ENCODE data around the gene RAB27A.
"Not testable (repeated sequence)": the region's sequence is repeated elsewhere in the genome, so short reads cannot be mapped to it uniquely, and the experiment has no call there.

Gene RAB27A

DNA sequence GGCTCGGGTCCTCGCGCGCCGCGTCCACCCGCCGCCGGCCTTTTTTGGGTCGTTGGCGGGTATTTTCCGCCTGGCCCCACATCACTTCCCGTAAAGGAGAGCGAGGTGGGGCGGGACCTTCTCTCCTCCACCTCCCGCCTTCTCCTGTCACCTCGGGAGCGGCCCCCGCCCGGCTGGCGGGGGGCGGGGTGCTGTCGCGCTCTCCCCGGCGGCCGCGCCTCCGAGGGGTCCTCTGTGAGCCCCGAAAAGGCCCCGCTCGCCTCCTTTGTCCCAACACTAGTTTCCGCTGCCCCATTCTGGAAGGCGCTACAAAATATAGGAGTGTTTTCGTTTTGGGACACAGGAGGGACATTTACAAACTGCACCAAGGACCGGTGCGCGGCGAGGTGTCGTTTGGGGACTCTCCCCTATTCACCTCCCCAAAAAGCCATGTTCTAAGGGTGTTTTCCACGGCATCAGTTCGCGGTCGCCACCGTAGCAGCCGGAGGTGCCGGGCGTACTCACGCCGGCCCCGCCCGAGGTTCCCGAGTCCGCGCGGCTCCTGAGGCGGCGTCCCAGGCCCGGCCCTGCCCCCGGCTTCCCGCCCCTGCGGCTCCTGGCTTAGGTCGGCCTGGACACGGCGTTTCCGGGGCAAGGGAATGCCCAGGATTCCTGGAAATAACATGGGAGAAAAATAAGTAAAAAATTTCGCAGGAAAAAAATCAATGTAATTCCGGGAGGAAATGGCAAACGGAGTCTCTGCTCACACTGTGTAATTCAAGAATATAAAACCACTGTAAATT lies at the start of gene RAB27A:
Gene RAB27A, minus strand, starts transcription at position 68 of the 782 bp plus-strand sequence. CDS start 54,879 bp downstream, outside the sequence.
- peak; percentile 66 for DNase-seq (ENCODE audit: low spot score)

DNA sequence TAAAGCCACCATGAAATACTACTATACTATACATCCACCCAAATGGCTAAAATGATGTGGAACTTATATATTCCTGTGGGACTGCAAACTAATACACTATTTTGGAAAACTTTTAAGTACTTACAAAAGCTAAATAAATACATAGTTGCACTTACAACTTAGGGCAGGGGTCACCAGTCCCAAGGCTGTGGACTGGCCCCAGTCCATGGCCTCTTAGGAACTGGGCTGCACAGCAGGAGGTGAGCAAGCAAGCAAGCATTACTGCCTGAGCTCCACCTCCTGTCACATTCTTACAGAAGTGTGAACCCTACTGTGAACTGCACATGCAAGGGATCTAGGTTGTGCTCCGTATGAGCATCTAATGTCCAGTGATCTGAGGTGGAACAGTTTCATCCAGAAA lies 47.5 kb upstream of the RAB27A start:
- no peak for DNase-seq (ENCODE audit: low spot score)

DNA sequence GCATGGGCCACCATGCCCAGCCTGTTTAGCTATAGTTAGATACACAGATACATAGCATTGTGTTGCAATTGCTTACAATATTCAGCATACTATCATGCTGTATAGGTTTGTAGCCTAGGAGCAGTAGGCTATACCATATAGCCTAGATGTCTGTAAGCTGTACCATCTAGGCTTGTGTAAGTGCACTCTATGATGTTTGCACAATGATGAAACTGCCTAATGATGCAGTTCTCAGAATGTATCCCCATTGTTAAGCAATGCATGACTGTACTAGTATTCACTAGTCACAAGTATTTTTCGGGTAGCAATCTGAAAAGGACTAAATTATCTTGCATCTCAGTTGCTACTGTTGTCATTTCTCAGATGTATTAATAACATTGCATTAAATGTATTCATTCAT lies 45.4 kb upstream of the RAB27A start:
- DNase-seq (ENCODE audit: low spot score) = no peak

DNA sequence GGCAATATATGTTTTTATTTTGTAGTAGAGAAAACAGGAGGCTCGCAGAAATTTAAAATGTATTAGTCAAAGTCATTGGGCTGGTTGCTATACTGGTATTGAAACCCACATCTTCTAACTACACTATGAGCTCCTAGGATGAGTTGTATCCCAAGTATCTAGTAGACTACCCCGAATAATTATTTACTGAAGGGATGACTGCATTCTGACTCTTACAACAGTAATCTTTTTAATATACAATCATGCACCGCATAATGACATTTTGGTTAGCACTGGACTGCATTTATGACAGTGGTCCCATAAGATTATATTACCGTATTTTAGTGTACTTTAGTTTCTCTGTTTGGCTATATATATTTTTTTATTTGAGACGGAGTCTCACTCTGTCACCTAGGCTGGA lies 44.8 kb upstream of the RAB27A start:
- DNase-seq (ENCODE audit: low spot score) = no peak

DNA sequence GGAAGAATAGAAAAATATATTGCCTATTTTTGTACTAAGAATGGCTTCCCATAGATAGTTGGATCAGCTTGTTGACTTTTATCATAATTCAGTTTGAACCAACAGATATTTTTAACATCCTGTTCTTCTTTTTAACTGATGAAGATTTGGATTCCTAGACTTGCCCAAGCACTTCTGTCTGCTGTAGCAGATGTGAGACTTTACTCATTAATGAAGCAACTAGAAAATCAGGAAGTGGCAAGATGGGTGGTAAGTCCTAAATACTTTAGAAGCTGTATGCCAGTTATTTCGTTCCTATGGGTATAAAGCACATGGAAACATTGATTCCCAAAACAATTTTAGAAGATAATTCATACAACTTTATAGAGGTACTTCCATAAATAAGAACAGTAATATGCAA lies 37.8 kb upstream of the RAB27A start:
- no peak for DNase-seq (ENCODE audit: low spot score)

DNA sequence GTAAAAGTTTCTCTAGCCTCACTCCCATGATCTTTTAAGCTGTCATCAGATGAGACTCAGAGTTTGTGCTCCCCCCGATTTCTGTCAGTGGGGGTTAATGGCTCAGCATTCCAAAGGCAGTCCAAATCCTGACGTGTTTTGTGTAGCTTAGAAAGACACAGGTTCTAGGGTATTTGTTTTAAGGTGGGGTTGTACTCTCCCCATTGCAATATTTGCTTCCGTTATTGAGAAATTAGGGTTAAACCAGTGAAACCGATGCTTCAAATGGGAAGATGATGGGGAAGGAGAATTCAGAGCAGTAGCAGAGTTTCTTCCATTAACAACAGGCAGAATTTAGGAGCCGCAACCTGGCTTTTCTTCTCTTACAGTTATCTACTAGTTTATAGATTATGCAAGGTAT lies 32.9 kb upstream of the RAB27A start:
- no peak for DNase-seq (ENCODE audit: low spot score)

DNA sequence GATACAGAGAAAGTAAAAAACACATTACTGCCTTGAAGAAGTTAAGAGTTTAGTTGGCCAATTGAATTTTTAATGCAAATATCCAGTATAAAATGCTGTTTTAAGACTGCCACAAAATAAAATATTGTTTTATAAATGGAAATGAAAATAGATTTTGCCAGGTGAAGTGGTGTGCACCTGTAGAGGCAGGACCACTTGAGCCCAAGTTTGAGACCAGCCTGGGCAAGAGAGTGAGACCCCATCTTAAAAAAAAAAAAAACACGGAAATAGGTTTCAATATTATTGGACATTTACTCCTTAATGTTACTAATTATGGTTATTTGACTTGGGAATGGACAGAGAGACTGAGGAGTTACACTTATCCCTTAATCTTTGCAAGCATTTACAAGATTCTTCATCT lies 31.4 kb upstream of the RAB27A start:
- no peak for DNase-seq (ENCODE audit: low spot score)

DNA sequence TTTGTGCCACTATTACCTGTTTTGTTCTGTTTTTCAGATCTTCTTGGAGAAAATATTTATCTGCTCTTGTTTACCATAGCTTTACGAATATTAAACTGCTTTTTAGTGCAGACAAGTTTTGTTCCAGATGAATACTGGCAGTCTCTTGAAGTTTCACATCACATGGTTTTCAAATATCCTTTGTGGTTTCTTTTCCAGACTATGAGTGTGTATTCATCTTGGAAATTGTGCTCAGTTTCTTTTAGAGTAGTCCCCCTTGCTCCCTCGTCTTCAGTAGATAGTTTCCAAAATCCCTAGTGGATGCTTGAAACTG lies 30.6 kb upstream of the RAB27A start:
- DNase-seq (ENCODE audit: low spot score) = peak; percentile 15

DNA sequence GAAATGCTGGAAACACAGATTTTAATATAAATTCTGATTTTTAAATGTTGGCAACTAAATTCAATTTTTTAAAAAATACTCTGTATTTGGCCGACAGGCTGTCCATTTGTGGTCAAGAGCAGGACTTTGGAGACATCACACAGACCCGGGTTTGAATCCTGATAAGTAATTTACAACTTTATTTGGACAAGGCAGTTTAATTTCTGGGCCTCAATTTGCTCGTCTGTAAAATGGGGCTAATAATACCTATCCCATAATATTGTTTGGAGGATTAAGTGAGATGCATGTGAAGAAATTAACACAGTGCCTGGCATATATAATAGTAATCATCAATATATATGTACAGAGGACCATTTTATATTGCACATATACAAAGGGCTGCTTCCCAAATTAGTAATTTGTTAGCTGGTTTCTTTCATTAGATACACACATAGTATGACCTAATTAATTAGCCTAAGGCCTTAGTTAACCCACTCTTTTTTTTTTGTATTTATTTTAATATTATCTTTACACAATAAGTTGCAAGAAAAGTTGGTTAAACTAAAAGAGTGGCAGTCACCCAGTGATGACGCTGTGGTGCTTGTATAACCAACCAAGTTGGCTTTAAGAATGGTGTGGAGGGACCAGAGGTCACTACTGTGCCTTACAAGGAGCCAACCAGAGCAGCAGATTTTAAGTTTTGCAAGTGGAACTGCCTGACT lies 30.1 kb upstream of the RAB27A start:
- peak; percentile 36 for DNase-seq (ENCODE audit: low spot score)

DNA sequence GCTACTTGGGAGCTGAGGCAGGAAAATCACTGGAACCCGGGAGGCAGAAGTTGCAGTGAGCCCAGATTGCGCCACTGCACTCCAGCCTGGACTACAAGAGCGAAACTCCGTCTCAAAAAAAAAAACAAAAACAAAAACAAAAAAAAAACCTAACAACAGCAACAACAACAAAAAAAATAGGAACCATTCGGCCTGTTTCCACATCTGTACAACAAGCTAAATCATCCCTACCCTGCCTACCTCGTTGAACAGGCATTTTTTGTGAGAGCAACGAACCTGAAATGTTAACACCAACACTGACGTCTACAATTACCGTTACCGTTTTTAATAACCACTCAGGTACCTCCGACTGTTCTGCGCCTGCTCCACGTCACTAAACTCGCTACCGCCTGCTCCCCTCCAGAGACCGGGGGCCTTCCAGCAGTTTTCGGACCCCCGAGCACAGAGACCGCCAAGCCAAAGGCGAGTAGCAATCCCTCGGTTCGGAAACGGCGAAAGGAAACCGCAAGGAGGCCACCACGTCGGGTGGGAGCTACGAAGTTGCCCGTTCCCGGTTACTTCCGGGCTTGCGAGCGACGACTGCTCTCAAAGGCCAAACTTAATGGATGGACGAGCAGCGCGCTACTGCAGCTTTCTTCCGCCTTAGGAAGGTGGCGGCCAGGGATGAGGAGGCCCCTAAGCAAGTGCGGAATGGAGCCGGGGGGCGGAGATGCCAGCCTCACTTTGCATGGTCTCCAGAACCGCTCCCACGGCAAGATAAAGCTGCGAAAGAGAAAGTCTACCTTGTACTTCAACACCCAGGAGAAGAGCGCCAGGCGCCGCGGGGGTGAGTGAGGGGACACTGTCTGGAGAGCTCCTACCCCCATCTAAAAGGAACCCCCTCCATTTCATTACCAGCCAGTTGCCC lies 29.2 kb upstream of the RAB27A start, which contains the start of the genes PIGB and PIGBOS1:
Gene PIGB, plus strand, starts transcription at position 635 of the 907 bp plus-strand sequence. Its CDS starts 29 bp downstream, at position 664.
Gene PIGBOS1, minus strand, starts transcription at position 536 of the 907 bp plus-strand sequence. CDS start 1,331 bp downstream, outside the sequence.
- DNase-seq (ENCODE audit: low spot score) = peak; percentile 87

DNA sequence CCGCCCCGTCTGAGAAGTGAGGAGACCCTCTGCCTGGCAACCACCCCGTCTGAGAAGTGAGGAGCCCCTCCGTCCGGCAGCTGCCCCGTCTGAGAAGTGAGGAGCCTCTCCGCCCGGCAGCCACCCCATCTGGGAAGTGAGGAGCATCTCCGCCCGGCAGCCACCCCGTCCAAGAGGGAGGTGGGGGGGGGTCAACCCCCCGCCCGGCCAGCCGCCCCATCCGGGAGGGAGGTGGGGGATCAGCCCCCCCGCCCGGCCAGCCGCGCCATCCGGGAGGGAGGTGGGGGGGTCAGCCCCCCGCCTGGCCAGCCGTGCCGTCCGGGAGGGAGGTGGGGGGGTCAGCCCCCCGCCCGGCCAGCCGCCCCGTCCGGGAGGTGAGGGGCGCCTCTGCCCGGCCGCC lies 13.2 kb upstream of the RAB27A start:
- not testable (repeated sequence) for DNase-seq (ENCODE audit: low spot score)

DNA sequence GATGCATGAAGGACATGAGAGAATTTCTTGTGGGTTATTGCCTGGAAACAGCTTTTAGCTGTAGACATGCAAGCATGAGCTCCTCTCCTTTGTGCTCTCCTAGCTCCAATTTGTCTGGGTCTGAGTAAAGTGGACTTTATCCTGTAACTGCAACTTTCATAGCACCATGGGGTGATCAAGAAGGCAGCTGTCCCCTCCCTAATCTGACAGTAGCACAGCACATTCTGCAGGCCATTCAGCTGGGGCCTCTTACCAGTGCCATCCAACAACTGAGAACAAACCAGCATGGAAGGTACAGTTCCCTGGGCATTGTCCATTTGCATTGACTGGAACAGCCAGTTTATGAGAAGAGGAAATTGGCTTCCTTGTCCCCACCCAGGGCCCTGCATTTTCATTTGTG lies 7.7 kb upstream of the RAB27A start:
- no peak for DNase-seq (ENCODE audit: low spot score)

DNA sequence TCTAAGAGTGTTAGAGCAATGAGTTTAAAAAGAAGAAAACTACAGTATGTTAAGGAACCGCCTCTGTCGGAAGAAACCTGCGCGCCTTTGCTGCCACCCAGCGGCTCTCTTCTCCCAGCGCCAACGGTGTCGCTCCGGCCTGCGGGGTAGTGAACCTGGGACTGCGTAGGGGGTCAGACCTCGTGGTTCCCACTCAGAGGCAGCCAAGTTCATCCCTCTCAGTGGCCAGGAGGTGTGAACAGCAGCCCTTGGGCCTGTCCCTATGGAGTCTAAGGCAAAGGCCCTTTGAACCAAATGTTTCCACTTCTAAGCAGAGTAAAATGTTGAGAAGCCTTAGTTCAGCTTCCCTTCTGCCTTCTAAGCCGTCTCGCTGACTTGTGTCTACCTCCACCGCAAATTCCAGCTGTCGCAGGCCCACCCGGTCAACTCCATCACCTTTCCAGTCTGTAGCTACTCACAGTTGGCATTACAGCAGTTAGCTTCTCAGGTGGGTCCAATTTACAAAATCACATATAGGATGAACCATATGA lies 980 bp upstream of the RAB27A start:
- peak; percentile 80 for DNase-seq (ENCODE audit: low spot score)

DNA sequence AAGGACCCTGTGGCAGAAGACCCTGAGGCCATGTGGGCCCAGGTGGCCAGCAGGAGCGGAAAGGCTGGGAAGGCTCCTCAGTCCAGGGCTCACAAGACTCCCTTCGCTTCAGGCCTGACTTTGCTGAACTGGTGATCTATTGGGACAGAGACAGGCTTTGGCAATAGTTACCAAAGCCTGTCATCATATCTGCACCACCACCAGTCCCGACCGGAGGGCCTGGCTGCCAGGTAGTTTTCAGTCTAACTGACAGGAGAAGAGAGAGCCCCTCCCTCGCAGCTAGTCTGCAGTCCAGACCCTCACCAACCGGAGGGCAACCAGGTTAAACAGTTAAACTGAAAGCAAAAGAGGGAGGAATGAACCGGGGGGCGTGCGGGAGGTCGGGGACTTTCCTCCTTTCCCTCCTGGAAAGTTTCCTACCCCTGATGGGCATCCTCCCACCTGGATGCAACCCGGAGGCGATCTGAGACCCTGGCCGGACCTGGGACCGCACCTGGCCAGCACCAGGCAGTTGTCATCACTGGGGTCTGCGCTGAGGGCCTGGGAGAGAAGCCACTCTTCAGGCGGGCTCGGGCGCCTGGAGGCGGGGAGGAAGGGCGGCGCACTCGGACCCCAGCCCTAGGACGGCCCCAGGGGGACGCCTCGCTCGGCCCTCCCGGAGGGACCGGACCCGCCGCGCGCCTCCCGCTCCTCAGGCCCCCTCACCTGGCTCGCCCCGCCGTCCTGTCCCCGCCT lies 435 bp downstream of the RAB27A start:
- DNase-seq (ENCODE audit: low spot score) = peak; percentile 37

DNA sequence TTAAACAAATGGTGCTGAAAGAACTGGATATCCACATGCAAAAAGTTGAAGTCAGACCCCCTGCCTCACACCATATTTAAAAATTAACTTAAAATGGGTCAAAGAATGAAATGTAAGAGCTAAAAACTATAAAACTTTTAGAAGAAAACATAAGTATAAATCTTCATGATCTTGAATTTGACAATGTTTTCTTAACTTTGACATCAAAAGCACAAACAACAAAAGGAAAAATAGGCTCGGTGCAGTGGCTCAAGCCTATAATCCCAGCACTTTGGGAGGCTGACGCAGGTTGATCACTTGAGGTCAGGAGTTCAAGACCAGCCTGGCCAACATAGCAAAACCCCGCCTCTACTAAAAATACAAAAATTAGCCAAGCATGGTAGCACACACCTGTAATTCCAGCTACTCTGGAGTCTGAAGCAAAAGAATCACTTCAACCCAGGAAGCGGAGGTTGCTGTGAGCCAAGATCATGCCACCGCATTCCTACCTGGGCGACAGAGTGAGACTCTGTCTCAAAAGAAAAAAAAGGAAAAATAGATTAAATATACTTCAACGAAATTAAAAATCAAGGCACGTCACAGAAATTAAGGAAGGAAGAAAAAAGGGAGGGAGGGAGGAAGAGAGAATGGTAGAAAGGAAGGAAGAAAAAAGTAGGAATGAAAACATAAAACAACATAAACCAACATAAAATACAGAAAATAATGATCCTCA lies 1.5 kb downstream of the RAB27A start:
- no peak for DNase-seq (ENCODE audit: low spot score)

DNA sequence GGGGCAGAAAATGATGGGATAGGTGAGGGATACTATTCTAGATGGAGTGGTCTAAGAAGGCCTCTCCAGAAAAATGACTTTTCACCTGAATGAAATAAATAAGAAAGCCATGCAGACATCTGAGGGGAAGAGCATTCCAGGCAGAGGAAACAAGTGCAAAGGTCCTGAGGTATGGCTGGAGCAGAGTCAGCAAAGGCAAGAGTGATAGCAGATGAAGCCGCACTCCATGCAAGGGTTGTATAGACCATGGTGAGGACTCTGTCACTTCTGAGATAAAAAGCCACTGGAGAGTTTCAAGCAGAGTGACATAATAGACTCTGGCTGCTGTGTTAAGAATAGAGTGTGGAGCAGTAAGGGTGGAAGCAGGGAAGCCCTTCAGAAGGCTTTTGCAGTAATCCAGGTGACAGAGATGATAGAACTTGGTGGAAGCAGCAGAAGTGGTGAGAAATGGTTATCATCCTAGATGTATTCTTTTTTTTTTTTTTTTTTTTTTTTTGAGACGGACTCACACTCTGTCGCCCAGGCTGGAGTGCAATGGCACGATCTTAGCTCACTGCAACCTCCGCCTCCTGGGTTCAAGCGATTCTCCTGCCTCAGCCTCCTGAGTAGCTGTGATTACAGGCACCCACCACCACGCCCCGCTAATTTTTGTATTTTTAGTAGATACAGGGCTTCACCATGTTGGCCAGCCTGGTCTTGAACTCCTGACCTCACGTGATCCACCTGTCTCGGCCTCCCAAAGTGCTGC lies 3.0 kb downstream of the RAB27A start:
- not testable (repeated sequence) for DNase-seq (ENCODE audit: low spot score)

DNA sequence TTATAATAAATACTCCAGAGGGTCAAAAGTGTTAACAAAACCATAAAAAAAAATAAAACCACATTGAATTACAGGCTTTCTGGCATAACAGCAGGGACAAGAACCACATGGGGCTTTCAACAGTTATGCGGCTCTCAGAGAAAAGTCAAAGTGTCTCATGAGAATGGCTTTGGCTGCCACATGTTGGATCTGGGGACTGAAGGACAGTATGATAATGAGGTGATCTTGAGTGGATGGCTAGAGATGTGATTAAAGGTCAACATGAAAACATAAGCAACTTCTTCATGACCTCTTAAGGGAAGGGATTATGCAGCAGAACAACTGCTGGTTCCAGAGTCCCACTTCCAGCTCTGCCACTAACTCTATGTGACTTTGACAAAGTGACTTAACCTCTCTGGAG lies 5.2 kb downstream of the RAB27A start:
- no peak for DNase-seq (ENCODE audit: low spot score)

DNA sequence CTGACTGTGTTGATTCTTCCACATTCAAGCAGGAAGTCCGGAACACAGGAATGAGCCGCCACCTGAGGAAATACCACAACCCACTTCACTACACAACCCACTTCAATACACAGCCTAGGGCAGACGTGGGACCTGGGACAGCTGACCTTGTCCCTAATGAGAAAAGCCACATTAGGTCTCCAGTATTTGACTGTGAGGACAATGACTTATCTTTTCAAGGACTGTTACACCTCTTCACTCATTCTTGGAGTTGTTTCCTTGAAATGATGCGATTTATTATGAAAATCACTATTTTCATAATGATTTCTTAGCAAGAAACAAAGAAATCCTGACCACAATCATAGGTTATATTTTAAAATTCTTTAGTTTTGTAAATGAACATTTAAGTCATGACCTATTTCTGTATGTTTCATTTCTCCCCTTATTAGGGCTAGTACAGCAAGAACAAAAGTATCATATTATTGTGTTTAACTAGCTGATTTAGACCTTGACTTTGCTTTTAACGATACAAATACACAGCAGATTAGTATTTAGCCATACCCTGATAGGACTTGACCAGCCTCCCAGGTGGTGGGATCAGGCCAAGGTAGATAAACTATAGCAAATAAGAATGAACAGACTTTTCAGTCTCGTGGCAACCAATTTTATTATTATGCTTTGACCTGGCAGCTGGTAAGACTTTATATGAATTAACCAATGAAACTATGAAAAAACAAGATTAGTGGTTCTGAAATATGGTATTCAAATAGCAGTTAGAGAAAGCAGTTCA lies 6.0 kb downstream of the RAB27A start:
- no peak for DNase-seq (ENCODE audit: low spot score)

DNA sequence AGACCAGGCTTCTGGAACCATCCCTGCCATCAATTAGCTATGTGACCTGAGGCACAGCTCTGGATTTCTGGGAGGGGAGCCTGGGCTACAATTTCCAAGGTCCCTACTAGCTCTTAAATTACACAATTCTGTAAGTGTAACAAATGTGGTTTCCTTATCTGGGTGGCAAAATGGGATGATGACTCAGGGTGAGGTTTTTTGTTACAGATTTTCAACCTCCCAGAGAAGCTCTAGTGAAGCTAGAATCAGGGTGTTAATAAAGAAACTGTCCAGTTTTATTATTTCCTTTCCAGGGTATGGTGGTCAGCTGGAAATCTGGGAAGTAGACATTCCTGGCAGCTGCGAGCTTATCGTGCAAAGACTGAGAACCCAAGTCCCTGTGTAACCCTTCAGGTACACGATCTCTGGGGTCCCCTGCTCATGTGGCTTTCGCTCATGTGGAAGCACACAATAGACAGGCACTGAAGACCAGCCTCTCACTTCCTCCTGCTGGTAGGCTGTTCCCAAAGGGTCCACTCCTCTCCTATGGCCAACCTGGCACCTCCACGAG lies 7.3 kb downstream of the RAB27A start:
- peak; percentile 61 for DNase-seq (ENCODE audit: low spot score)
